ENCODE measurements around the gene AGER. TPM values are rescaled to one million over a fixed set of nuclear protein-coding genes. Genes with fewer than 3 reads are reported as not detected.

AGER gene
- total RNA-seq, 1 donor from 2014 or later = 9.9 TPM

- Histone ChIP-seq H3K79me2 (ENCODE audit: insufficient read depth, low read length) (no peaks in the 10 kb centered on the region), H4K20me1 (ENCODE audit: insufficient read depth, low read length) (no peaks in the 10 kb centered on the region), H3K27ac (ENCODE audit: low read depth, low read length) (no peak overlapping the region), H3K4me3 (ENCODE audit: insufficient read depth, low read depth, low read length) (no peak overlapping the region), H3K9ac (ENCODE audit: low read length) (no peak overlapping the region), H3K36me3 (ENCODE audit: insufficient read depth, low read length) (no peaks in the 10 kb centered on the region), H2AFZ (ENCODE audit: low read depth, low read length) (no peak overlapping the region), H3K4me1 (ENCODE audit: insufficient read depth, low read length) (no peaks in the 10 kb centered on the region), H3K4me2 (ENCODE audit: low read length) (no peak overlapping the region), H3K27me3 (ENCODE audit: insufficient read depth, low read length) (no peaks in the 10 kb centered on the region), H3K9me3 (ENCODE audit: insufficient read depth, low read depth, low read length) (no peaks in the 10 kb centered on the region)
- Mint-ChIP-seq H3K27ac (ENCODE audit: unreplicated experiment) (no peak overlapping the region), H3K9me3 (ENCODE audit: unreplicated experiment) (peaks cover 2% of the 10 kb centered on the region), H3K36me3 (ENCODE audit: low read depth, unreplicated experiment) (peaks cover 3% of the 10 kb centered on the region), H3K4me3 (ENCODE audit: unreplicated experiment) (no peak overlapping the region), H3K27me3 (ENCODE audit: low read depth, unreplicated experiment) (peaks cover 28% of the 10 kb centered on the region), H3K4me1 (ENCODE audit: low read depth, unreplicated experiment) (no peaks in the 10 kb centered on the region)
- no peak for TF ChIP-seq CTCF (IDR thresholded peaks at IDR 0.05; ENCODE audit: insufficient read depth, low read depth, low read length)
- TF ChIP-seq EZH2 (IDR thresholded peaks at IDR 0.05; ENCODE audit: insufficient read depth, low read length) = no peak
- FAIRE-seq (no peak), DNase-seq (ENCODE audit: low read depth) (no peak)
These were observed 20.2 kb upstream of the AGER start for GRCh38 chr6:32204268-32204715.

GRCh38 chr6:32203426-32204267 lies 19.6 kb upstream of the AGER start:
- Histone ChIP-seq H3K27ac (ENCODE audit: low read depth, low read length) (no peak overlapping the region), H4K20me1 (ENCODE audit: insufficient read depth, low read length) (no peaks in the 10 kb centered on the region), H3K4me2 (ENCODE audit: low read length) (no peak overlapping the region), H3K9ac (ENCODE audit: low read length) (no peak overlapping the region), H3K79me2 (ENCODE audit: insufficient read depth, low read length) (no peaks in the 10 kb centered on the region), H2AFZ (ENCODE audit: low read depth, low read length) (no peak overlapping the region), H3K9me3 (ENCODE audit: insufficient read depth, low read depth, low read length) (no peaks in the 10 kb centered on the region), H3K4me1 (ENCODE audit: insufficient read depth, low read length) (no peaks in the 10 kb centered on the region), H3K36me3 (ENCODE audit: insufficient read depth, low read length) (no peaks in the 10 kb centered on the region), H3K27me3 (ENCODE audit: insufficient read depth, low read length) (no peaks in the 10 kb centered on the region), H3K4me3 (ENCODE audit: insufficient read depth, low read depth, low read length) (no peak overlapping the region)
- no peak for FAIRE-seq
- Mint-ChIP-seq H3K4me1 (ENCODE audit: low read depth, unreplicated experiment) (no peaks in the 10 kb centered on the region), H3K4me3 (ENCODE audit: unreplicated experiment) (no peak overlapping the region), H3K27ac (ENCODE audit: unreplicated experiment) (no peak overlapping the region), H3K36me3 (ENCODE audit: low read depth, unreplicated experiment) (peaks cover 3% of the 10 kb centered on the region), H3K27me3 (ENCODE audit: low read depth, unreplicated experiment) (peaks cover 28% of the 10 kb centered on the region), H3K9me3 (ENCODE audit: unreplicated experiment) (peaks cover 2% of the 10 kb centered on the region)
- TF ChIP-seq CTCF (IDR thresholded peaks at IDR 0.05; ENCODE audit: insufficient read depth, low read depth, low read length) = no peak
- no peak for TF ChIP-seq EZH2 (IDR thresholded peaks at IDR 0.05; ENCODE audit: insufficient read depth, low read length)
- DNase-seq (ENCODE audit: low read depth) = no peak

GRCh38 chr6:32202186-32202585 lies 18.1 kb upstream of the AGER start:
- Histone ChIP-seq H3K36me3 (ENCODE audit: insufficient read depth, low read length) (no peaks in the 10 kb centered on the region), H3K4me1 (ENCODE audit: insufficient read depth, low read length) (peaks cover 2% of the 10 kb centered on the region), H3K4me3 (ENCODE audit: insufficient read depth, low read depth, low read length) (no peak overlapping the region), H3K9ac (ENCODE audit: low read length) (no peak overlapping the region), H3K4me2 (ENCODE audit: low read length) (no peak overlapping the region), H4K20me1 (ENCODE audit: insufficient read depth, low read length) (no peaks in the 10 kb centered on the region), H3K27ac (ENCODE audit: low read depth, low read length) (no peak overlapping the region), H2AFZ (ENCODE audit: low read depth, low read length) (no peak overlapping the region), H3K9me3 (ENCODE audit: insufficient read depth, low read depth, low read length) (no peaks in the 10 kb centered on the region), H3K27me3 (ENCODE audit: insufficient read depth, low read length) (no peaks in the 10 kb centered on the region), H3K79me2 (ENCODE audit: insufficient read depth, low read length) (no peaks in the 10 kb centered on the region)
- Mint-ChIP-seq H3K36me3 (ENCODE audit: low read depth, unreplicated experiment) (peaks cover 3% of the 10 kb centered on the region), H3K27ac (ENCODE audit: unreplicated experiment) (no peak overlapping the region), H3K4me1 (ENCODE audit: low read depth, unreplicated experiment) (no peaks in the 10 kb centered on the region), H3K9me3 (ENCODE audit: unreplicated experiment) (peaks cover 2% of the 10 kb centered on the region), H3K4me3 (ENCODE audit: unreplicated experiment) (no peak overlapping the region), H3K27me3 (ENCODE audit: low read depth, unreplicated experiment) (peaks cover 28% of the 10 kb centered on the region)
- no peak for TF ChIP-seq EZH2 (IDR thresholded peaks at IDR 0.05; ENCODE audit: insufficient read depth, low read length)
- no peak for TF ChIP-seq CTCF (IDR thresholded peaks at IDR 0.05; ENCODE audit: insufficient read depth, low read depth, low read length)
- no peak for FAIRE-seq
- no peak for DNase-seq (ENCODE audit: low read depth)

All from astrocyte (in vitro differentiated cells and primary cell).